GM23338 (cell line): ENCODE results near the gene PRIMPOL. TPM values are rescaled to one million over a fixed set of nuclear protein-coding genes. Genes with fewer than 3 reads are reported as not detected.

Experiments
- ATAC-seq: fragments of 200-7000 bp; cut with Tn5 transposase; 3 replicates; pipeline ENCODE4 v1.9.1; 2020
- DNase-seq: peaks from one replicate; pipeline ENCODE4 v3.0.0-alpha.2; 2015; ENCODE audit warnings: low spot score
- H2AFZ ChIP-seq: fragments of 200-600 bp; sonication (generic); 2 replicates; pipeline ENCODE4 v1.8.0; 2016; ENCODE audit warnings: antibody characterized with exemption, mild to moderate bottlenecking, moderate library complexity
- H3F3A ChIP-seq: fragments of 200-600 bp; sonication (generic); replicated peaks from 2 replicates; pipeline ENCODE4 v1.8.0; 2017; ENCODE audit warnings: antibody characterized with exemption, mixed run types, low read depth
- H3K27ac ChIP-seq: fragments of 200-600 bp; sonication (generic); 2 replicates; pipeline ENCODE4 v1.6.1; 2016; ENCODE audit warnings: low read depth
- H3K27me3 ChIP-seq: fragments of 200-600 bp; sonication (generic); 2 replicates; pipeline ENCODE4 v1.8.0; 2016; ENCODE audit warnings: mild to moderate bottlenecking, mixed run types, moderate library complexity; ENCODE audit not compliant: insufficient read depth
- H3K36me3 ChIP-seq: fragments of 200-600 bp; sonication (generic); 2 replicates; pipeline ENCODE4 v1.8.0; 2016; ENCODE audit warnings: mild to moderate bottlenecking; ENCODE audit not compliant: insufficient read depth
- H3K4me1 ChIP-seq: fragments of 200-600 bp; sonication (generic); 2 replicates; pipeline ENCODE4 v1.8.0; 2016; ENCODE audit warnings: mild to moderate bottlenecking, moderate library complexity; ENCODE audit not compliant: insufficient read depth
- H3K4me2 ChIP-seq: fragments of 200-600 bp; sonication (generic); 2 replicates; pipeline ENCODE4 v1.7.1; 2017; ENCODE audit warnings: mixed run types
- H3K4me3 ChIP-seq: fragments of 200-600 bp; sonication (generic); 2 replicates; pipeline ENCODE4 v1.6.1; 2016; ENCODE audit warnings: mixed run types
- H3K79me2 ChIP-seq: fragments of 200-600 bp; sonication (generic); replicated peaks from 2 replicates; pipeline ENCODE4 v1.8.0; 2017; ENCODE audit warnings: mild to moderate bottlenecking; ENCODE audit not compliant: insufficient read depth
- H3K9me2 ChIP-seq: fragments of 200-600 bp; sonication (generic); 2 replicates; pipeline ENCODE4 v1.8.0; 2017; ENCODE audit not compliant: insufficient read depth
- H4K20me1 ChIP-seq: fragments of 200-600 bp; sonication (generic); replicated peaks from 2 replicates; pipeline ENCODE4 v1.8.0; 2017; ENCODE audit warnings: mild to moderate bottlenecking; ENCODE audit not compliant: insufficient read depth
- H3K27ac Mint-ChIP-seq: 2 replicates; pipeline ENCODE4 v1.8.0; 2020; ENCODE audit warnings: inconsistent platforms, mild to moderate bottlenecking, moderate library complexity, mixed read lengths
- H3K27me3 Mint-ChIP-seq: 3 replicates; pipeline ENCODE4 v1.8.0; 2022; ENCODE audit warnings: low read depth, mild to moderate bottlenecking, moderate library complexity, mixed read lengths, inconsistent platforms; ENCODE audit not compliant: insufficient read depth, poor library complexity
- H3K36me3 Mint-ChIP-seq: 3 replicates; pipeline ENCODE4 v1.8.0; 2021; ENCODE audit warnings: low read depth, mild to moderate bottlenecking, inconsistent platforms, moderate library complexity, mixed read lengths
- H3K4me1 Mint-ChIP-seq: 3 replicates; pipeline ENCODE4 v1.8.0; 2020; ENCODE audit warnings: mild to moderate bottlenecking, inconsistent platforms, mixed read lengths
- H3K4me3 Mint-ChIP-seq: 3 replicates; pipeline ENCODE4 v1.8.0; 2021; ENCODE audit warnings: moderate library complexity, mild to moderate bottlenecking, inconsistent platforms, mixed read lengths
- H3K9me3 Mint-ChIP-seq: 3 replicates; pipeline ENCODE4 v1.8.0; 2020; ENCODE audit warnings: moderate library complexity, mild to moderate bottlenecking, inconsistent platforms, mixed read lengths
- CTCF ChIP-seq, 2 experiments: fragments of 200-600 bp in 1 of 2; sonication (generic) in 1 of 2; conservative IDR thresholded peaks; 2 replicates each; pipeline versions ENCODE4 v1.5.1 to v1.6.1; 2016 to 2017; ENCODE audit warnings: antibody characterized with exemption in 2 of 2, low read depth in 2 of 2, mild to moderate bottlenecking in 2 of 2, moderate library complexity in 1 of 2
- EZH2phosphoT487 ChIP-seq: fragments of 200-600 bp; sonication (generic); IDR thresholded peaks from one replicate; pipeline ENCODE4 v1.8.1; 2018; ENCODE audit warnings: antibody characterized with exemption; ENCODE audit not compliant: unreplicated experiment
- JUNB ChIP-seq: IDR thresholded peaks from one replicate; pipeline ENCODE4 v1.6.1; 2016; ENCODE audit warnings: antibody characterized with exemption; ENCODE audit not compliant: unreplicated experiment
- NANOG ChIP-seq: IDR thresholded peaks from 2 replicates; pipeline ENCODE4 v1.6.1; 2016; ENCODE audit warnings: antibody characterized with exemption, borderline replicate concordance
- ZNF331 ChIP-seq: fragments of 250-450 bp; sonication (Bioruptor Pico); IDR thresholded peaks from 2 replicates; pipeline ENCODE4 v1.5.0; 2020; ENCODE audit warnings: low read depth, mild to moderate bottlenecking, moderate library complexity
- polyA plus RNA-seq: library from polyadenylated mRNA; unstranded; fragments of >200 nt; fragmentation: Nextera tagmentation; extraction: Ambion mirVana; gene quantifications from 2 replicates; pipeline ENCODE4 v1.2.1, GENCODE V29; 2016
- total RNA-seq: library from RNA; depleted of rRNA; stranded (reverse); fragments of >200 nt; shearing (Covaris generic); gene quantifications from 2 replicates; pipeline ENCODE4 v1.2.3, GENCODE V29; 2014
- TF ChIP-seq, protein P1 (sequence below): IDR thresholded peaks from one replicate; pipeline ENCODE4 v1.6.1; 2018; ENCODE audit warnings: antibody characterized with exemption; ENCODE audit not compliant: unreplicated experiment
- TF ChIP-seq, protein P2 (sequence below): fragments of 250-450 bp; sonication (Bioruptor Pico); IDR thresholded peaks from 2 replicates; pipeline ENCODE4 v1.5.0; 2020; ENCODE audit warnings: mild to moderate bottlenecking, moderate library complexity
- TF ChIP-seq, protein P3 (sequence below): IDR thresholded peaks from 2 replicates; pipeline ENCODE4 v1.6.1; 2016; ENCODE audit warnings: antibody characterized with exemption

PRIMPOL gene
- total and polyA plus RNA-seq, 2 experiments from 2014 or later, result 3.5 to 9.6 TPM

DNA sequence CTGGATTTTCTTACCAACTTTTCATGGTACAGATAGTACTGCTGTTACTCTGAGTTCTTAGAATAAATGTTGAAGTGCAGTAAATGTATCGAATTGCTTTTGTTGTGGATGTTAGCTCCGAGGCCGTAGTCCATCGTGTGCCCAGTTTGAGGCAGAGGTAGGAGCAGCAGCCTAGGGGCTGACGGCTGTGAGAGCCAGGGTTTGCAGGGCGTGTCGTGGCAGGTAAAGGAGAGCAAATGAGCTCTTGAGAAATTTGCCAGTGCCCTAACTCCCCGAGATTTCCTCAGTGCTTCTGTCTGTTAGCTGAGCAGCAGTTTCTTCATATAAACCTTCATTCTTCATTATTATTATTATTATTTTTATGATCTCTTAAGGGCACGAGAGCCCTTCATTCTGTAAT is 21.6 kb downstream of the PRIMPOL start (continued):
- no peak for TF ChIP-seq CTCF (conservative IDR thresholded peaks at IDR 0.05; ENCODE audit: low read depth in 2 of 2)
- TF ChIP-seq, protein P1, sequence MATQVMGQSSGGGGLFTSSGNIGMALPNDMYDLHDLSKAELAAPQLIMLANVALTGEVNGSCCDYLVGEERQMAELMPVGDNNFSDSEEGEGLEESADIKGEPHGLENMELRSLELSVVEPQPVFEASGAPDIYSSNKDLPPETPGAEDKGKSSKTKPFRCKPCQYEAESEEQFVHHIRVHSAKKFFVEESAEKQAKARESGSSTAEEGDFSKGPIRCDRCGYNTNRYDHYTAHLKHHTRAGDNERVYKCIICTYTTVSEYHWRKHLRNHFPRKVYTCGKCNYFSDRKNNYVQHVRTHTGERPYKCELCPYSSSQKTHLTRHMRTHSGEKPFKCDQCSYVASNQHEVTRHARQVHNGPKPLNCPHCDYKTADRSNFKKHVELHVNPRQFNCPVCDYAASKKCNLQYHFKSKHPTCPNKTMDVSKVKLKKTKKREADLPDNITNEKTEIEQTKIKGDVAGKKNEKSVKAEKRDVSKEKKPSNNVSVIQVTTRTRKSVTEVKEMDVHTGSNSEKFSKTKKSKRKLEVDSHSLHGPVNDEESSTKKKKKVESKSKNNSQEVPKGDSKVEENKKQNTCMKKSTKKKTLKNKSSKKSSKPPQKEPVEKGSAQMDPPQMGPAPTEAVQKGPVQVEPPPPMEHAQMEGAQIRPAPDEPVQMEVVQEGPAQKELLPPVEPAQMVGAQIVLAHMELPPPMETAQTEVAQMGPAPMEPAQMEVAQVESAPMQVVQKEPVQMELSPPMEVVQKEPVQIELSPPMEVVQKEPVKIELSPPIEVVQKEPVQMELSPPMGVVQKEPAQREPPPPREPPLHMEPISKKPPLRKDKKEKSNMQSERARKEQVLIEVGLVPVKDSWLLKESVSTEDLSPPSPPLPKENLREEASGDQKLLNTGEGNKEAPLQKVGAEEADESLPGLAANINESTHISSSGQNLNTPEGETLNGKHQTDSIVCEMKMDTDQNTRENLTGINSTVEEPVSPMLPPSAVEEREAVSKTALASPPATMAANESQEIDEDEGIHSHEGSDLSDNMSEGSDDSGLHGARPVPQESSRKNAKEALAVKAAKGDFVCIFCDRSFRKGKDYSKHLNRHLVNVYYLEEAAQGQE, result no peak

GRCh38 chr4:184672741-184673140 is 23.2 kb downstream of the PRIMPOL start:
- H3K36me3 ChIP-seq, result no peaks in the 10 kb centered on the region
- H3K4me1 ChIP-seq, result no peaks in the 10 kb centered on the region
- Mint-ChIP-seq H3K36me3 (peaks cover 27% of the 10 kb centered on the region; the same call in 2 of the 3 replicates), H3K4me1 (no peaks in the 10 kb centered on the region; the same call in 2 of the 3 replicates), H3K9me3 (no peaks in the 10 kb centered on the region), H3K27me3 (peaks cover 4% of the 10 kb centered on the region), H3K4me3 (no peak overlapping the region), H3K27ac (no peak overlapping the region)
- DNase-seq, result no peak
- H3K4me2 ChIP-seq, result no peak overlapping the region
- H2AFZ ChIP-seq, result no peak overlapping the region
- no peak for ATAC-seq
- no peak overlapping the region for H3K4me3 ChIP-seq
- H3K79me2 ChIP-seq, result no peaks in the 10 kb centered on the region
- H3K27me3 ChIP-seq, result no peaks in the 10 kb centered on the region
- H3F3A ChIP-seq, result 0 out of 2 replicates have a peak, but pooled peaks cover 3% of the 10 kb centered on the region
- H4K20me1 ChIP-seq, result no peaks in the 10 kb centered on the region
- H3K9me2 ChIP-seq, result no peaks in the 10 kb centered on the region
- H3K27ac ChIP-seq, result no peak overlapping the region
- TF ChIP-seq, protein P2, sequence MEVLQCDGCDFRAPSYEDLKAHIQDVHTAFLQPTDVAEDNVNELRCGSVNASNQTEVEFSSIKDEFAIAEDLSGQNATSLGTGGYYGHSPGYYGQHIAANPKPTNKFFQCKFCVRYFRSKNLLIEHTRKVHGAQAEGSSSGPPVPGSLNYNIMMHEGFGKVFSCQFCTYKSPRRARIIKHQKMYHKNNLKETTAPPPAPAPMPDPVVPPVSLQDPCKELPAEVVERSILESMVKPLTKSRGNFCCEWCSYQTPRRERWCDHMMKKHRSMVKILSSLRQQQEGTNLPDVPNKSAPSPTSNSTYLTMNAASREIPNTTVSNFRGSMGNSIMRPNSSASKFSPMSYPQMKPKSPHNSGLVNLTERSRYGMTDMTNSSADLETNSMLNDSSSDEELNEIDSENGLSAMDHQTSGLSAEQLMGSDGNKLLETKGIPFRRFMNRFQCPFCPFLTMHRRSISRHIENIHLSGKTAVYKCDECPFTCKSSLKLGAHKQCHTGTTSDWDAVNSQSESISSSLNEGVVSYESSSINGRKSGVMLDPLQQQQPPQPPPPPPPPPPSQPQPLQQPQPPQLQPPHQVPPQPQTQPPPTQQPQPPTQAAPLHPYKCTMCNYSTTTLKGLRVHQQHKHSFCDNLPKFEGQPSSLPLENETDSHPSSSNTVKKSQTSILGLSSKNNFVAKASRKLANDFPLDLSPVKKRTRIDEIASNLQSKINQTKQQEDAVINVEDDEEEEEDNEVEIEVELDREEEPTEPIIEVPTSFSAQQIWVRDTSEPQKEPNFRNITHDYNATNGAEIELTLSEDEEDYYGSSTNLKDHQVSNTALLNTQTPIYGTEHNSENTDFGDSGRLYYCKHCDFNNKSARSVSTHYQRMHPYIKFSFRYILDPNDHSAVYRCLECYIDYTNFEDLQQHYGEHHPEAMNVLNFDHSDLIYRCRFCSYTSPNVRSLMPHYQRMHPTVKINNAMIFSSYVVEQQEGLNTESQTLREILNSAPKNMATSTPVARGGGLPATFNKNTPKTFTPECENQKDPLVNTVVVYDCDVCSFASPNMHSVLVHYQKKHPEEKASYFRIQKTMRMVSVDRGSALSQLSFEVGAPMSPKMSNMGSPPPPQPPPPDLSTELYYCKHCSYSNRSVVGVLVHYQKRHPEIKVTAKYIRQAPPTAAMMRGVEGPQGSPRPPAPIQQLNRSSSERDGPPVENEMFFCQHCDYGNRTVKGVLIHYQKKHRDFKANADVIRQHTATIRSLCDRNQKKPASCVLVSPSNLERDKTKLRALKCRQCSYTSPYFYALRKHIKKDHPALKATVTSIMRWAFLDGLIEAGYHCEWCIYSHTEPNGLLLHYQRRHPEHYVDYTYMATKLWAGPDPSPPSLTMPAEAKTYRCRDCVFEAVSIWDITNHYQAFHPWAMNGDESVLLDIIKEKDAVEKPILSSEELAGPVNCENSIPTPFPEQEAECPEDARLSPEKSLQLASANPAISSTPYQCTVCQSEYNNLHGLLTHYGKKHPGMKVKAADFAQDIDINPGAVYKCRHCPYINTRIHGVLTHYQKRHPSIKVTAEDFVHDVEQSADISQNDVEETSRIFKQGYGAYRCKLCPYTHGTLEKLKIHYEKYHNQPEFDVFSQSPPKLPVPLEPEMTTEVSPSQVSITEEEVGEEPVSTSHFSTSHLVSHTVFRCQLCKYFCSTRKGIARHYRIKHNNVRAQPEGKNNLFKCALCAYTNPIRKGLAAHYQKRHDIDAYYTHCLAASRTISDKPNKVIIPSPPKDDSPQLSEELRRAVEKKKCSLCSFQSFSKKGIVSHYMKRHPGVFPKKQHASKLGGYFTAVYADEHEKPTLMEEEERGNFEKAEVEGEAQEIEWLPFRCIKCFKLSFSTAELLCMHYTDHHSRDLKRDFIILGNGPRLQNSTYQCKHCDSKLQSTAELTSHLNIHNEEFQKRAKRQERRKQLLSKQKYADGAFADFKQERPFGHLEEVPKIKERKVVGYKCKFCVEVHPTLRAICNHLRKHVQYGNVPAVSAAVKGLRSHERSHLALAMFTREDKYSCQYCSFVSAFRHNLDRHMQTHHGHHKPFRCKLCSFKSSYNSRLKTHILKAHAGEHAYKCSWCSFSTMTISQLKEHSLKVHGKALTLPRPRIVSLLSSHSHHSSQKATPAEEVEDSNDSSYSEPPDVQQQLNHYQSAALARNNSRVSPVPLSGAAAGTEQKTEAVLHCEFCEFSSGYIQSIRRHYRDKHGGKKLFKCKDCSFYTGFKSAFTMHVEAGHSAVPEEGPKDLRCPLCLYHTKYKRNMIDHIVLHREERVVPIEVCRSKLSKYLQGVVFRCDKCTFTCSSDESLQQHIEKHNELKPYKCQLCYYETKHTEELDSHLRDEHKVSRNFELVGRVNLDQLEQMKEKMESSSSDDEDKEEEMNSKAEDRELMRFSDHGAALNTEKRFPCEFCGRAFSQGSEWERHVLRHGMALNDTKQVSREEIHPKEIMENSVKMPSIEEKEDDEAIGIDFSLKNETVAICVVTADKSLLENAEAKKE, result no peak
- TF ChIP-seq ZNF331 (CRISPR knock-in tag) (no peak), EZH2phosphoT487 (no peak), NANOG (no peak), JUNB (no peak)
- TF ChIP-seq, protein P3, sequence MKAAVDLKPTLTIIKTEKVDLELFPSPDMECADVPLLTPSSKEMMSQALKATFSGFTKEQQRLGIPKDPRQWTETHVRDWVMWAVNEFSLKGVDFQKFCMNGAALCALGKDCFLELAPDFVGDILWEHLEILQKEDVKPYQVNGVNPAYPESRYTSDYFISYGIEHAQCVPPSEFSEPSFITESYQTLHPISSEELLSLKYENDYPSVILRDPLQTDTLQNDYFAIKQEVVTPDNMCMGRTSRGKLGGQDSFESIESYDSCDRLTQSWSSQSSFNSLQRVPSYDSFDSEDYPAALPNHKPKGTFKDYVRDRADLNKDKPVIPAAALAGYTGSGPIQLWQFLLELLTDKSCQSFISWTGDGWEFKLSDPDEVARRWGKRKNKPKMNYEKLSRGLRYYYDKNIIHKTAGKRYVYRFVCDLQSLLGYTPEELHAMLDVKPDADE, result no peak
- TF ChIP-seq, protein P1, result no peak
